HepG2 (cell line): ENCODE measurements around the gene SNRPD2. TPM values are rescaled to one million over a fixed set of nuclear protein-coding genes. Genes with fewer than 3 reads are reported as not detected.

Experiments used
- CBX5 ChIP-seq: sonication (generic); formaldehyde crosslinking; IDR thresholded peaks from 2 replicates; pipeline ENCODE4 v1.4.0; 2020; ENCODE audit warnings: missing genetic modification reagents, borderline replicate concordance
- CEBPG ChIP-seq: IDR thresholded peaks from 2 replicates; pipeline ENCODE4 v1.6.1; 2016
- CREM ChIP-seq, 2 experiments: sonication (generic) in 1 of 2; formaldehyde crosslinking in 1 of 2; IDR thresholded peaks; 2 replicates each; pipeline versions ENCODE4 v1.4.0 to v1.6.1; 2016 to 2020; ENCODE audit warnings: antibody characterized with exemption in 1 of 2, mild to moderate bottlenecking in 1 of 2, missing genetic modification reagents in 1 of 2
- HMG20B ChIP-seq: conservative IDR thresholded peaks from 2 replicates; pipeline ENCODE4 v1.6.1; 2016; ENCODE audit warnings: missing genetic modification reagents, missing compliant biosample characterization
- KLF6 ChIP-seq: IDR thresholded peaks from 2 replicates; pipeline ENCODE4 v1.8.0; 2016; ENCODE audit warnings: missing biosample characterization, missing genetic modification reagents
- NAIF1 ChIP-seq: sonication (generic); formaldehyde crosslinking; IDR thresholded peaks from 2 replicates; pipeline ENCODE4 v1.5.0; 2020; ENCODE audit warnings: mild to moderate bottlenecking, missing genetic modification reagents, borderline replicate concordance
- NFIB ChIP-seq: sonication (generic); formaldehyde crosslinking; IDR thresholded peaks from 2 replicates; pipeline ENCODE4 v1.9.0; 2021; ENCODE audit warnings: missing genetic modification reagents, mild to moderate bottlenecking, borderline replicate concordance
- PAXIP1 ChIP-seq: sonication (generic); formaldehyde crosslinking; conservative IDR thresholded peaks from 2 replicates; pipeline ENCODE4 v1.4.0; 2020; ENCODE audit warnings: mild to moderate bottlenecking, missing genetic modification reagents, moderate library complexity
- REPIN1 ChIP-seq: sonication (generic); formaldehyde crosslinking; IDR thresholded peaks from 2 replicates; pipeline ENCODE4 v1.8.0; 2022; ENCODE audit warnings: missing genetic modification reagents, low read depth, mild to moderate bottlenecking, borderline replicate concordance
- SATB2 ChIP-seq: sonication (generic); formaldehyde crosslinking; IDR thresholded peaks from 2 replicates; pipeline ENCODE4 v1.5.0; 2020; ENCODE audit warnings: missing genetic modification reagents
- SIN3A ChIP-seq: IDR thresholded peaks from 2 replicates; pipeline ENCODE4 v1.6.1; 2011; ENCODE audit warnings: low read depth, mild to moderate bottlenecking, control low read depth, low read length, borderline replicate concordance
- TSC22D2 ChIP-seq: sonication (generic); formaldehyde crosslinking; IDR thresholded peaks from 2 replicates; pipeline ENCODE4 v1.5.1; 2020; ENCODE audit warnings: missing genetic modification reagents, mild to moderate bottlenecking, borderline replicate concordance
- ZEB1 ChIP-seq: IDR thresholded peaks from 2 replicates; pipeline ENCODE4 v1.6.1; 2012; ENCODE audit warnings: mild to moderate bottlenecking, low read depth, inconsistent platforms; ENCODE audit not compliant: insufficient replicate concordance
- ZFP91 ChIP-seq: sonication (generic); formaldehyde crosslinking; IDR thresholded peaks from 2 replicates; pipeline ENCODE4 v1.9.0; 2022; ENCODE audit warnings: missing genetic modification reagents, mild to moderate bottlenecking, borderline replicate concordance
- ZHX1 ChIP-seq: sonication (generic); formaldehyde crosslinking; IDR thresholded peaks from 2 replicates; pipeline ENCODE4 v1.8.1; 2022; ENCODE audit warnings: low read depth, mild to moderate bottlenecking, missing genetic modification reagents
- ZNF143 ChIP-seq: sonication (generic); formaldehyde crosslinking; IDR thresholded peaks from 2 replicates; pipeline ENCODE4 v1.4.0; 2020; ENCODE audit warnings: missing genetic modification reagents
- ZNF282 ChIP-seq: fragments of 450-650 bp; IDR thresholded peaks from 2 replicates; pipeline ENCODE4 v1.6.1; 2018; ENCODE audit not compliant: partially characterized antibody
- ZNF547 ChIP-seq: sonication (generic); formaldehyde crosslinking; IDR thresholded peaks from 2 replicates; pipeline ENCODE4 v1.5.1; 2020; ENCODE audit warnings: mild to moderate bottlenecking, missing genetic modification reagents
- ZNF761 ChIP-seq: sonication (generic); formaldehyde crosslinking; conservative IDR thresholded peaks from 2 replicates; pipeline ENCODE4 v1.4.0; 2020; ENCODE audit warnings: mild to moderate bottlenecking, missing genetic modification reagents
- ZUFSP ChIP-seq: sonication (generic); formaldehyde crosslinking; IDR thresholded peaks from 2 replicates; pipeline ENCODE4 v1.9.0; 2021; ENCODE audit warnings: missing genetic modification reagents, mild to moderate bottlenecking, borderline replicate concordance
- polyA plus RNA-seq, 8 experiments: library from polyadenylated mRNA; depleted of rRNA in 3 of 8; stranded (reverse) in 7 of 8; unstranded in 1 of 8; fragments of >200 nt; fragmentation: Illumina TruSeq in 4 of 8; extraction: Trizol in 4 of 8; gene quantifications; 2 replicates each; pipeline versions ENCODE4 v1.2.1 to v1.2.3, GENCODE V29; 2011 to 2016; ENCODE audit warnings: low read depth in 4 of 8, missing spikeins in 1 of 8, mixed read lengths in 1 of 8; ENCODE audit not compliant: insufficient read depth in 1 of 8
- total RNA-seq, 5 experiments: library from RNA; depleted of rRNA; stranded (reverse); fragments of >200 nt; fragmentation: Illumina TruSeq; extraction: Trizol; gene quantifications; 2 replicates each; pipeline ENCODE4 v1.2.3, GENCODE V29; 2016; ENCODE audit warnings: low read depth in 1 of 5

SNRPD2 gene
- total and polyA plus RNA-seq, 2 of the 13 experiments (the other 11 are each of a cell fraction or from before 2014, with no cell fraction given) = 299 to 485 TPM

- TF ChIP-seq ZUFSP = no peak
- no peak; the same call in 1 of the 2 replicates for TF ChIP-seq PAXIP1 (CRISPR knock-in tag)
- no peak; the same call in 1 of the 2 replicates for TF ChIP-seq ZNF547
- TF ChIP-seq ZNF282 = no peak
- no peak for TF ChIP-seq ZNF143 (CRISPR knock-in tag)
- 0 out of 2 replicates have a peak, but pooled peaks have one; percentile 35 for TF ChIP-seq NAIF1
- TF ChIP-seq HMG20B = no peak
- TF ChIP-seq ZNF761 = peak; percentile 55; the same call in 1 of the 2 replicates
- no peak for TF ChIP-seq SATB2 (CRISPR knock-in tag)
- no peak for TF ChIP-seq KLF6
- TF ChIP-seq TSC22D2 (CRISPR knock-in tag) = no peak
- no peak for TF ChIP-seq NFIB (CRISPR knock-in tag)
- TF ChIP-seq ZHX1 (CRISPR knock-in tag) = no peak
- TF ChIP-seq CREM (IDR thresholded peaks at IDR 0.05) = no peak
- no peak for TF ChIP-seq CREM (CRISPR knock-in tag; IDR thresholded peaks at IDR 0.05)
- peak; percentile 52; the same call in 1 of the 2 replicates for TF ChIP-seq ZFP91 (CRISPR knock-in tag)
- TF ChIP-seq CEBPG (CRISPR knock-in tag) = peak; percentile 26
- peak; percentile 76; the same call in 1 of the 2 replicates for TF ChIP-seq SIN3A
- TF ChIP-seq REPIN1 (CRISPR knock-in tag) = peak; percentile 54
- no peak for TF ChIP-seq ZEB1
- no peak for TF ChIP-seq CBX5
Measured at GRCh38 chr19:45691516-45692186, at the start of gene SNRPD2 (continued).
